Testis (tissue), 3 donors: ENCODE results near the gene PAPPA2. TPM values are rescaled to one million over a fixed set of nuclear protein-coding genes. Genes with fewer than 3 reads are reported as not detected.

Source experiments
- DNase-seq: peaks from one replicate; pipeline ENCODE4 v3.0.0-alpha.2; 2019
- H3K27ac ChIP-seq, 2 donors: fragments of 200-600 bp; sonication (generic); one replicate each; pipeline ENCODE4 v1.5.1; 2019
- H3K27me3 ChIP-seq: fragments of 200-600 bp; sonication (generic); one replicate; pipeline ENCODE4 v1.5.1; 2019
- H3K36me3 ChIP-seq: fragments of 200-600 bp; sonication (generic); one replicate; pipeline ENCODE4 v1.5.1; 2017; ENCODE audit warnings: low read depth; ENCODE audit errors: missing control alignments
- H3K4me1 ChIP-seq: fragments of 200-600 bp; sonication (generic); one replicate; pipeline ENCODE4 v1.5.1; 2019
- H3K4me3 ChIP-seq, 2 donors: fragments of 200-600 bp; sonication (generic); one replicate each; pipeline ENCODE4 v1.5.1; 2017 to 2019
- H3K9me3 ChIP-seq: fragments of 200-600 bp; sonication (generic); one replicate; pipeline ENCODE4 v1.5.1; 2017
- CTCF ChIP-seq, 3 experiments: fragments of 450-650 bp in 2 of 3; fragments of 200-600 bp in 1 of 3; sonication (generic) in 1 of 3; IDR thresholded peaks; one replicate each; pipeline ENCODE4 v1.5.1; 2016 to 2019; ENCODE audit warnings: antibody characterized with exemption in 3 of 3, mild to moderate bottlenecking in 2 of 3, moderate library complexity in 1 of 3
- POLR2A ChIP-seq: fragments of 450-650 bp; IDR thresholded peaks from one replicate; pipeline ENCODE4 v1.6.1; 2017; ENCODE audit warnings: antibody characterized with exemption, mild to moderate bottlenecking, moderate library complexity
- WGBS, 2 donors: methylation state at CpG; one replicate each; pipeline ENCODE4 v1.1.5; 2018; 5-methylcytosine and 5-hydroxymethylcytosine counted together
- intact Hi-C: fragments of 100-400 bp; cut with DNase I; formaldehyde crosslinking; loops from one replicate; pipeline ENCODE4 v1.15.1; 2023; ENCODE audit warnings: low total_unique reads
- polyA plus RNA-seq: library from polyadenylated mRNA; stranded (reverse); fragments of 350-450 nt; fragmentation: Illumina TruSeq; extraction: RNeasy Lipid Tissue Mini Kit (QIAGEN cat#74804); gene quantifications from one replicate; pipeline ENCODE4 v1.2.3, GENCODE V29; 2014; ENCODE audit warnings: low read depth, low replicate concordance; ENCODE audit not compliant: insufficient read depth
- total RNA-seq, 2 donors: library from RNA; depleted of rRNA; stranded (reverse); fragments of >200 nt; gene quantifications; one replicate each; pipeline ENCODE4 v1.2.3, GENCODE V29; 2016

Gene PAPPA2
- total and polyA plus RNA-seq, 3 donors from 2014 or later, result 0.80 to 2.2 (median 2.2) TPM

DNA sequence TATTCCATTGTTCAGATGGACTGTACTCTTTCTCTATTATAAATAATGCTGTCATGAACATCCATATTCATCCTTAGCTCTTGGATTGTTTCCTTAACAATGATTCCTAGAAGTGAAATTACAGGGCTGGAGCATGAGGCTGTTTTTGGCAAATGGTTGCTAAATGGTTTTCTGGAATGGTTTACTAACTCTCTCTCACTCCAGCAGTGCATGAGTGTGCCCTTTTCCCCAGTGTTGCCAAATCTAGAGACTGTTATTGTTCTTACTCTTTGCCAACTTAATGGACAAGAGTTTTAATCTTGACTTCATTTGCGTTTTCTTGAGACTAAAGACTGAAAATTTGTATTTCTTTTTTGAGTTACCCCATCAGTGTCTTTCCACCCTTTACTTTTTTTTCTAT lies 113.0 kb downstream of the PAPPA2 start:
- Histone ChIP-seq H3K9me3 (no peaks in the 10 kb centered on the region), H3K4me1 (no peaks in the 10 kb centered on the region), H3K27me3 (no peaks in the 10 kb centered on the region), H3K36me3 (no peaks in the 10 kb centered on the region), H3K4me3 (no peak overlapping the region), H3K27ac (no peak overlapping the region)
- no peak for DNase-seq
- 93 to 96% methylated on average over 1 of the region's 1 CpG for WGBS, 2 donors
- intact Hi-C loops, result loop anchor here (10.0 kb wide), 1 partner anchor 269 kb away; no protein-coding TSS in a partner anchor
- no peak for TF ChIP-seq CTCF (IDR thresholded peaks at IDR 0.05)
- no peak for TF ChIP-seq POLR2A

- H3K9me3 ChIP-seq, result no peaks in the 10 kb centered on the region
- no peaks in the 10 kb centered on the region for H3K36me3 ChIP-seq
- no peak overlapping the region for H3K4me3 ChIP-seq
- no peak overlapping the region for H3K27ac ChIP-seq
- 88 to 89% methylated on average over 5 of the region's 5 CpGs for WGBS, 2 donors
- no peak for DNase-seq
- H3K4me1 ChIP-seq, result no peaks in the 10 kb centered on the region
- no peak for TF ChIP-seq POLR2A
- TF ChIP-seq CTCF (IDR thresholded peaks at IDR 0.05), result no peak
- intact Hi-C loops, result loop anchor here (10.0 kb wide), 1 partner anchor 268 kb away; no protein-coding TSS in a partner anchor
- no peaks in the 10 kb centered on the region for H3K27me3 ChIP-seq
Measured at GRCh38 chr1:176576670-176577069, 113.7 kb downstream of the PAPPA2 start.

DNA sequence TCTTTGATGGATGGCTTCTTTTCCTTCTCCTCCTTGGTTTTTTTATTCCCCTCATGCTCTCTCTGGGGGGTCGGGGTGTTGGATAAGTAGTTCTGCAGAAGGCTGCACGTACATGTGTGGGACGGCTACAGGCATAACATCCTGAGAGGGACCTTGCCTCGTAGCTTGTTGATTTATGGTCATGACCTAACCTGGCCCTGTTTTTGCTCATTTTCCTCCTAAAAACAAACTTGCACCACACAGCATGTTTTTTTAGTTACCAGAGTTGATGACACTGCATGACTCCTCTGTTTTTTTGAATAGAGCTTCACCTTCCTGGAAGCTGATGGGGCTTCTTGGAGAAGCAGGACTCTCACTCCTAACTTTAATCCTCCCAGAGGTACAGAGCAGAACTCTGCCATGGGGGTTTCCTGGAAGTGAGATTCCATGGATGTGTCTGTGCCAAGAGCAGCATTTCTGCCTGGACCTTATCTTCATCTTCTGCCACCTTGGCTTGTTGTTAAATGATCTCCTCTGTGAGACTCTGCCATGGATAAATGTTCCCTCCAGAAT lies 114.7 kb downstream of the PAPPA2 start:
- TF ChIP-seq CTCF (IDR thresholded peaks at IDR 0.05) (no peak), POLR2A (no peak)
- 21 to 40% methylated on average over 4 of the region's 4 CpGs for WGBS, 2 donors

GRCh38 chr1:176579087-176579486 lies 116.1 kb downstream of the PAPPA2 start:
- no peak overlapping the region for H3K4me3 ChIP-seq
- 73 to 86% methylated on average over 3 of the region's 3 CpGs for WGBS, 2 donors
- DNase-seq, result no peak
- intact Hi-C loops, result loop anchor here (10.0 kb wide), 1 partner anchor 266 kb away; no protein-coding TSS in a partner anchor
- H3K27me3 ChIP-seq, result no peaks in the 10 kb centered on the region
- H3K4me1 ChIP-seq, result no peaks in the 10 kb centered on the region
- TF ChIP-seq POLR2A (no peak), CTCF (IDR thresholded peaks at IDR 0.05) (no peak)
- H3K36me3 ChIP-seq, result no peaks in the 10 kb centered on the region
- no peak overlapping the region for H3K27ac ChIP-seq
- H3K9me3 ChIP-seq, result no peaks in the 10 kb centered on the region

More for the DNA sequence above, 114.7 kb downstream of the PAPPA2 start:
- intact Hi-C loops, result loop anchor here (10.0 kb wide), 1 partner anchor 267 kb away; no protein-coding TSS in a partner anchor
- Histone ChIP-seq H3K36me3 (no peaks in the 10 kb centered on the region), H3K4me3 (no peak overlapping the region), H3K4me1 (no peaks in the 10 kb centered on the region), H3K27me3 (no peaks in the 10 kb centered on the region), H3K27ac (no peak overlapping the region), H3K9me3 (no peaks in the 10 kb centered on the region)
- no peak for DNase-seq

DNA sequence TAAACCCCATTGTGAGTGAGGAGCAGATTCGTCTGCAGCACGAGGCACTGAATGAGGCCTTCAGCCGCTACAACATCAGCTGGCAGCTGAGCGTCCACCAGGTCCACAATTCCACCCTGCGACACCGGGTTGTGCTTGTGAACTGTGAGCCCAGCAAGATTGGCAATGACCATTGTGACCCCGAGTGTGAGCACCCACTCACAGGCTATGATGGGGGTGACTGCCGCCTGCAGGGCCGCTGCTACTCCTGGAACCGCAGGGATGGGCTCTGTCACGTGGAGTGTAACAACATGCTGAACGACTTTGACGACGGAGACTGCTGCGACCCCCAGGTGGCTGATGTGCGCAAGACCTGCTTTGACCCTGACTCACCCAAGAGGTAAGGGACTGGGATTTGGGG lies 132.2 kb downstream of the PAPPA2 start:
- 95% methylated on average over 13 to 16 of the region's 16 CpGs for WGBS, 2 donors
- TF ChIP-seq POLR2A (no peak), CTCF (IDR thresholded peaks at IDR 0.05) (no peak)
- intact Hi-C loops, result no loop called here

More for the DNA sequence above, 132.2 kb downstream of the PAPPA2 start:
- Histone ChIP-seq H3K27me3 (no peaks in the 10 kb centered on the region), H3K9me3 (no peaks in the 10 kb centered on the region), H3K27ac (no peak overlapping the region), H3K4me3 (no peak overlapping the region), H3K36me3 (no peaks in the 10 kb centered on the region), H3K4me1 (no peaks in the 10 kb centered on the region)
- DNase-seq, result no peak
